COR-L47 (cell line): ENCODE data around the gene KANK3.
"Not testable (repeated sequence)": the region's sequence is repeated elsewhere in the genome, so short reads cannot be mapped to it uniquely, and the experiment has no call there.

Experiments
- DNase-seq: peaks from one replicate; lab custom pipeline; 2025; lab: John Stamatoyannopoulos, UW

KANK3 gene

DNA sequence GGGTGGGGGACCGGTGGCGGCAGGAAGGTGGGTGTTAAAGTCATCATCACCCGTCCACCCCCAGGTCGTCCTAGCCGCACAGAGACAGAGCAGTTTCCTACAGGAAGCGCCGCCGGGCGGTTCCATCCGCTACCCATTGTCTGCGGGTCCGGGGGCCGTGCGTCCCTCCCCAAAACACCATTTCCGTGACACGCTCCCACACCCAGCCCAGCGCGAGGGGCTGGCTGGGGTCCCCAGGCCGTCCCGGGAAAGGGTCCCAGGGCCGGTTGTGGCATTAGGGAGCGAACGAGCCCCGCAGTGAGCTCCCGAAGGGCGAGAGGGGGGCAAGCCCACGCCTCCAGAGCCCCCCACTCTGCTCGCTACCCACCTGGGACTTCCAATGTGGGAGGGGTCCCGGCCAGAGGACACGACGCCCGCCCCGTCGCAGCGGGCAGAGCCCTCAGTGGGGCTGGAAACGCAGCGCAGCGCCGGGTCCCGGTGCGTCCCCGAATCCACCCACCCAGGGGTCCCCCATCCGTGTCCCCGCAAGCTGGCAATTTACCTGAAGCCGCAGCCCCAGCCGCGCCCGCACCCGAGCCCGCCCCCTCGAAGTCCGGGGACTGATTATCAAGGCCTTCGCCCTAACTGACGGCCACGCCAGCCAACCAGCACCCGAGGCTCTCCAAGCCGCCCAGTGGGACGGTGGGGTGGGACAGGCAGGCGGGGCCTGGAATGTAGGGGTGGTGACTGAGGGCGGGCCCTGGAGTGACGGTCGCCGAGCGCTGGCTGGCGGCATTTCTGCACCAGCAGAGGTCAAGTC lies at the start of gene KANK3:
KANK3 (minus strand) TSS at position 579 of the 799 bp plus-strand sequence. CDS start 5,434 bp downstream, outside the sequence.
- DNase-seq: peak; percentile 75

DNA sequence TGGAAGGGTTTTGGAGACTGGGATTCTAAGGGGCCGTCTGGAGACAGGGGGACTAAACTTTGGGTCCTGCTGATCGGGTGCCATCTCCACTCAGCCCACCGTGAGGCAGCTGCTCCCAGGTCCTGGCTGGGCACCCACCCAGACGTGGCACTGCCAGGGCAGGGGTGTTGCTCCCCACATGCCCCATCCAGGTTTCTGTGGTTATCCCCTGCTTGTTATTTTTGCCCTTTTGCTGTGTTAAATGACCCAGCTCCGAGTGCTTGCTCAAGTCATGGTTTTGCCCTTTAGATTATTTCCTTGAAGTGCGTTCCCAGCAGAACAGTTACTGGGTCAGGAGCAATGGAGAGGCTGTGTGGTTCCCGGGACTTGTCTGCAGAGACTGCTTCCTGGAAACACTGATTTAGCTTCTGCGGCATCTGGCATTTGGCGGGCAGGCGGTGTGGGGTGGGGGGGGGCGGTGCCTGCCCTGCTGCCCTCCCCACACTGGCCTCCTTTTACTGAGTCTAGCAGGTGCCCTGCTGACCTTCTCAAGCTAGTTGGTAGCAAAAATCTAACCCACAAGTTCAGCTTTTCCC lies 49.0 kb upstream of the KANK3 start:
- DNase-seq: no peak

DNA sequence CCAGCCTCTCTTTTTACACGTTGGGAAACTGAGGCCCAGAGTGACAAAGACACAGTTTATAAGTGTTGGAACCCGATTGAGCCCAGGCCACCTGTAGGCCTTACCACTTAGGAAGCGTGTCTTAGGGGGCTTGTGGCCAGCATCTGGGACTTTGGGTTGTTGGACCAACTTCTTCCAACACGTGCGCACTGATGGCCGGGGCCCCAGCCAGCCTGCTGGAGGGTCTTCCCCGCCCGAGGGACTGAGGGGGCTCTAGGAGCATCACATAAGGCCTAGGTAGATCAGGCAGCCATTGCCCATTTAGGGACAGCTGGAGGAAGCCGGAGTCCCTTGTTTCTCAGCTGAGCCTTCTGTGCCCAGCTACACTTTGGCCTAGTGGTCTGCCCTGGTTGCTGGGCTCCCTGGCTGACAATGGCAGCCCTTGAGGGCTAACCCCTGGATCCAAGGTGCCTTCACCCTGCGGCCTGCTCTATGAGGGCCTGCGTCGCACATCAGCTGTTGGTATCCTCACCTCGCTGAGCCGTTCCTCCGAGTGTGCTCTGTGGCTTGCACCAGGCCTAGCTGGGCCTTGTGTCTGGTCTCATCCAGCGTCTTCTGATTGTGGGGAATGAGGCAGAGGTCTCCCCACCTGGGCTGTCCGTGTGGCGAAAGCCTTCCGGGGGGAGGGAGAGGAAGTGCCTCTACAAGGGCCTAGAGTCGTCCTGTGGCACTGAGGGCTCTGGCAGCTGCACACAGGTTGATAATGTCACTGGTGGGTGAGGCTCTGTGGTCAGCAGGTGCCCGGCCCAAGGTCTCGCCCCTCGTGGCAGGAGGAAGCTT lies 48.3 kb upstream of the KANK3 start:
- DNase-seq: no peak

DNA sequence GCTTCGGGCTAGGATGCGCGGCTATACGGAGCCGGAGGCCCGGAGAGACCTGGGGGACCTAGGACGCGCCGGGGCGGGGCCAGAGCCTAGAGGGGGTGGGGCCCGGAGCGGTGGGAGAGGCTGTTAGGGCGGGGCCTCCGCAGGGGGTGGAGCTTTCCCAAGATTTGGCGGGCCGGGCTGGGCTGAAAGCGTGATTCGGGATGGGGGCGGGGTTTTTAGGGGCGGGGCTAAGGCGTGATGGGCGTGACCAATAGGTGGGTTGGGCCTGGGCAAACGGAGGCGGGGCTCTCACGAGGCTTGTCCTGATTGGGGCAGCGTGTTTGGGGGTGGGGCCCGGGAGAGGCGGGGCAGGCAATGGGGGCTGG lies 47.5 kb upstream of the KANK3 start:
- peak; percentile 78 for DNase-seq

DNA sequence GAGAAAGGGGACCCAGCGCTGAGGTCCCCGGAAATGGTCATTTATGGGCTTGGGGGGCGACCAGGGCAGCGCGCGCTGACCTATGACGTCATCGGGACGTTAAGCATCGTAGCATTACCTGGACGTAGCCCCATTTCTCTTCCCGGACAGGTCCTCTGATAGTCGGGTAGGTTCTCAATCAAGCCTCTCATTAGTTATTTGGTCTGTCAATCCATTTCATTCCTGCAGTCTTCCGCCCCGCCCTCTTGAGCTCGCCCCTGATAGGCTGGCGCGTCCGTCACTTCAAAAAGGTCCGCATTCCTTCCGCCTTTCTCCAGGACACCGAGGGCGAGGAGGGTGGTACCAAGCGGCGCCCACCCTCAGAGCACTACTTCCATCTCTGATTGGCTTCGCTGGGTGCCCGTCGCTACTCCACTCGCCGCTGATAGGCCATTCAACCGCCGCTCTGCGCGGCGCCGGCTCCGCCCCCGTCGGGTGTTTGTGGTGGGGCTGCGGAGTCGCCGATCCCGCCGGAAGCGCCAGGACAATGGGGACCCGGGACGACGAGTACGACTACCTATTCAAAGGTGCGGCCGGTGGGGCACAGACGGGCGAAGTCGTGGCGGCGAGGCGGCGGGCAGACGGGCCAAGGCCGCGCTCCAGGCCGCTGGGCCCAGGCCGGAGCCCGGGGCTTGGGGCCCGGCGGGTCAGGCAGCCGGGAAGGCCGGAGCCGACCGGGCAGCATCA lies 47.0 kb upstream of the KANK3 start, which contains the start of gene RAB11B:
RAB11B (plus strand) TSS at position 470 of the 726 bp plus-strand sequence; CDS start at position 527, 57 bp downstream.
- DNase-seq: peak; percentile 100

DNA sequence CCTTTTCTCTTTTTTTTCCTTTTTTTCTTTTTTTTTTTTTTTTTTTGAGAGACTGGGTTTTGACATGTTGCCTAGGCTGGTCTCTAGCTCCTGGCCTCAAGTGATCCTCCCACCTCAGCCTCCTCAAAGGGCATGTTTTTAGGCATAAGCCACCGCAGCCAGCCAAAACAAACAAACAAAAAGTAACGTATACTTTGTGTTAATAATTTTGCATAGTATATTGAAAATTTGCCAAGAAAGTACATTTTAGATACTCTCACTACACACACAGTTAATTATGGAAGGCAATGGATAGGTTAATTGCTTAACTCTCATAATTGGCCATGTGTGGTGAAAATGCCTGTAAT lies 45.5 kb upstream of the KANK3 start:
- no peak for DNase-seq

DNA sequence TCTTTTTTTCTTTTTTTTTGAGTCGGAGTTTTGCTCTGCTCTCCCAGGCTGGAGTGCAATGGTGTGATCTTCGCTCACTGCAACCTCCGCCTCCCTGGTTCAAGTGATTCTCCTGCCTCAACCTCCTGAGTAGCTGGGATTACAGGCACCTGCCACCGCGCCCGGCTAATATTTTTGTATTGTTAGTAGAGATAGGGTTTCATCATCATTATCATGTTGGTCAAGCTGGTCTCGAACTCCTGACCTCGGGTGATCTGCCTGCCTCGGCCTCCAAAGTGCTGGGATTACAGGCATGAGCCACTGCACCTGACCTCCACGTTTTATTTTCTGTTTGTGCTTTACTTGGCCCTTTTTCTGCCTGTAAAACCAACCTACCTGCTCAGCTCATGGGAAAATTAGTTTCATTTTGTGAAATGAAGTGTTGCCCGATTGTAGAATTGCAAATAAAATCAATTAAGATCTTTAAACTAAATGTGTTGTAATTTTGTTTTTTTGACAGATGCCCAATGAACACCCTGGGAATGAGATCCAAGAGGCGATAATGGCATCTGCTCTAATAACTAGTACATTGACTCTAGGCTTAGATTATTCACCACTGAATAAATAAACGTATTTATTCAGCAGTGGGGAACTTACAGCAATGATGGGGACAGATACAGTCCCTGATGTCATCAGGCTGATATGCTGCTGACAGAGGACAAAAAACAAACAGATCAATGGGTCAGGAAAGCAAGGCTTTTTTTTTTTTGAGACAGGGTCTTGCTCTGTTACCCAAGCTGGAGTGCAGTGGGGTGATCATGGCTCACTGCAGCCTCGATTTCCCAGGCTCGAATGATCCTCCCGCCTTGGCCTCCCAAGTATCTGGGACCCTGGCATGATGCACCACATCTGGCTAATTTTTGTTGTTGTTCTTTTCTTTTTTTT lies 44.9 kb upstream of the KANK3 start:
- no peak for DNase-seq

DNA sequence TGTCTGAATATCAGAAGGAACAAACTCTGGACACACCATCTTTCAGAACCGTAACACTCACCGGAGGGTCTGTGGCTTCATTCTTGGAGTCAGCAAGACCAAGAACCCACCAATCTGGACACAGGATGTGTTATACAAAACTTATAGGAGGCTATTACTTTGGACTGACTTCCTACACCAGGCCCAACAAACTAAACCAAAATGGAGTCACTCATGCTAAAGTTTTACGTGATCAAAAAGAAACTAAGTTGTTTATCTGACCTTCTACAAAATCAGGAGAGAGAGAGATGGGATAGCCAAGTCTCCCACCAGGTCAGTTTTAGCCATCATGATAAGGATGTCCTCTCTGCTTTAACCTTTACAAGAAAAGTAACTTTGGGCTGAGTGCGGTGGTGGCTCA lies 43.9 kb upstream of the KANK3 start:
- DNase-seq: no peak

DNA sequence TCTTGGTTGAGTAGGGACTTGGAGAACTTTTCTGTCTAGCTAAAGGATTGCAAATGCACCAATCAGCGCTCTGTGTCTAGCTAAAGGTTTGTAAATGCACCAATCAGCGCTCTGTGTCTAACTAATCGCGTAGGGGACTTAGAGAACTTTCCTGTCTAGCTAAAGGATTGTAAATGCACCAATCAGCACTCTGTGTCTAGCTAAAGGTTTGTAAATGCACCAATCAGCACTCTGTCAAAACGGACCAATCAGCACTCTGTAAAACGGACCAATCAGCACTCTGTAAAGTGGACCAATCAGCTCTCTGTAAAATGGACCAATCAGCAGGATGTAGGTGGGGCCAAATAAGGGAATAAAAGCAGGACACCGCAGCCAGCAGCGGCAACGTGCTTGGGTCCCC lies 43.4 kb upstream of the KANK3 start:
- DNase-seq: not testable (repeated sequence)

DNA sequence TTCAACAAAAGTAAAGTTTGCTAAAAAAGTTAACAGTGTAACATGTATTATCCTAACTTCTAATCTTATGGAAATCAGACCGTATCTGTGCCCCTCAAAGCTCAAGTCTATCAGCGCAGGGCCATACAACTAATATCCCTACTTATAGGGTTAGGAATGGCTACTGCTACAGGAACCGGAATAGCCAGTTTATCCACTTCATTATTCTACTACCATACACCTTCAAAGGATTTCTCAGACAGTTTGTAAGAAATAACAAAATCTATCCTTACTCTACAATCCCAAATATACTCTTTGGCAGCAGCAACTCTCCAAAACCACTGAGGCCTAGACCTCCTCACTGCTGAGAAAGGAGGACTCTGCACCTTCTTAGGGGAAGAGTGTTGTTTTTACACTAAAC lies 42.5 kb upstream of the KANK3 start:
- DNase-seq: not testable (repeated sequence)

DNA sequence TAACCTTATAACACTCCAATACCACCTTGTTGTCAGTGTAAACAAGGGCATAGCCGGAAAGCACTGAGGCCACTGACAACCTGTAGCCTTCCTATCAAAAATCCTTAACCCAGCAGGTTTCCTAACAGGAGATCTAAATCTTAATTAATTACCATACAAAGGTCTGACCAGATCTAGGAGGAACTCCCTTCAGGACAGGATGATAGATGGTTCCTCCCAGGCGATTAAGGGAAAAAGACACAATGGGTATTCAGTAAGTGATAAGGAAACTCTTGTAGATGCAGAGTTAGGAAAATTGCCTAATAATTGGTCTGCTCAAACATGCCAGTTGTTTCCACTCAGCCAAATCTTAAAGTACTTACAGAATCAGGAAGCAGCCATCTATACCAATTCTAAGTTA lies 42.0 kb upstream of the KANK3 start:
- not testable (repeated sequence) for DNase-seq

DNA sequence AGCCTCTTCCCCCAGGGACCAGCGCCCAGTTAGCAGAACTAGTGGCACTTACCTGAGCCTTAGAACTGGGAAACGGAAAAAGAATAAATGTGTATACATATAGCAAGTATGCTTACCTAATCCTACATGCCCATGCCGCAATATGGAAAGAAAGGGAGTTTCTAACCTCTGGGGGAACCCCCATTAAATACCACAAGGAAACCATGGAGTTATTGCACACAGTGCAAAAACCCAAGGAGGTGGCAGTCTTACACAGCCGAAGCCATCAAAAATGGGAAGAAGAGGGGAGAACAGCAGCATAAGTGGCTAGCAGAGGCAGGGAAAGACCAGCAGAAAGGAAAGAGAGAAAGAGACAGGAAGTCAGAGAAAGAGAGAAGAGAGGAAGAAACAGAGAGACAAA lies 41.5 kb upstream of the KANK3 start:
- DNase-seq: not testable (repeated sequence)

DNA sequence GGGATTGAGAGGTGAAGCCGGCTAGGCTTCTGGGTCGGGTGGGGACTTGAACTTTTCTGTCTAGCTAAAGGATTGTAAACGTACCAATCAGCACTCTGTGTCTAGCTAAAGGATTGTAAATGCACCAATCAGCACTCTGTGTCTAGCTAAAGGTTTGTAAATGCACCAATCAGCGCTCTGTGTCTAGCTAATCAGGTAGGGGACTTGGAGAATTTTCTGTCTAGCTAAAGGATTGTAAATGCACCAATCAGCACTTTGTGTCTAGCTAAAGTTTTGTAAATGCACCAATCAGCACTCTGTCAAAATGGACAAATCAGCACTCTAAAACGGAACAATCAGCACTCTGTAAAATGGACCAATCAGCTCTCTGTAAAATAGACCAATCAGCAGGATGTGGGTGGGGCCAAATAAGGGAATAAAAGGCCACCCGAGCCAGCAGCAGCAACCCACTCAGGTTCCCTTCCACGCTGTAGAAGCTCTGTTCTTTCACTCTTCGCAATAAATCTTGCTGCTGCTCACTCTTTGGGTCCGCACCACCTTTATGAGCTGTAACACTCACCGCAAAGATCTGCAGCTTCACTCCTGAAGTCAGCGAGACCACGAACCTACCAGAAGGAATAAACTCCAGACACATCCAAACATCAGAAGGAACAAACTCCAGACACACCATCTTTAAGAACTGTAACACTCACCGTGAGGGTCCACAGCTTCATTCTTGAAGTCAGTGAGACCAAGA lies 36.3 kb upstream of the KANK3 start:
- DNase-seq: not testable (repeated sequence)

DNA sequence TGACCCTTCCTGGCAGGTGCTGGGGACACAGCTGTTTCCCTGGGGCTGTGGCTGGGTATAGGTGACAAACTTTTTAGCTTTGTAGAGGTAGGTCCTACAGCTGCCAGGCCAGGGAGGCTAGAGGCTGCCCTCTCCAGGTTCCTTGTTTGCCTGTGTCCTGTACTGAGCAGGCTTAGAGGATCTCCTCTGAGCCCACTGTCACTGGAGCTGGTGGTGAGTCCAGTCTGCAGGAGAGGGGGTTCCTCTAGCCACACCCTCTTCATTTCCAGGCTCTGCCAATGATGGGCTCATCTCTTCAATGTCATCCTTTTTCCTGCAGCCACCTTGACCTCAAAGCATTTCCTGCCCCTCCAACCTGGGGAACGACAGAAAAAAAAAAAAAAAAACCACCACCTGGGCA lies 34.5 kb upstream of the KANK3 start:
- no peak for DNase-seq

DNA sequence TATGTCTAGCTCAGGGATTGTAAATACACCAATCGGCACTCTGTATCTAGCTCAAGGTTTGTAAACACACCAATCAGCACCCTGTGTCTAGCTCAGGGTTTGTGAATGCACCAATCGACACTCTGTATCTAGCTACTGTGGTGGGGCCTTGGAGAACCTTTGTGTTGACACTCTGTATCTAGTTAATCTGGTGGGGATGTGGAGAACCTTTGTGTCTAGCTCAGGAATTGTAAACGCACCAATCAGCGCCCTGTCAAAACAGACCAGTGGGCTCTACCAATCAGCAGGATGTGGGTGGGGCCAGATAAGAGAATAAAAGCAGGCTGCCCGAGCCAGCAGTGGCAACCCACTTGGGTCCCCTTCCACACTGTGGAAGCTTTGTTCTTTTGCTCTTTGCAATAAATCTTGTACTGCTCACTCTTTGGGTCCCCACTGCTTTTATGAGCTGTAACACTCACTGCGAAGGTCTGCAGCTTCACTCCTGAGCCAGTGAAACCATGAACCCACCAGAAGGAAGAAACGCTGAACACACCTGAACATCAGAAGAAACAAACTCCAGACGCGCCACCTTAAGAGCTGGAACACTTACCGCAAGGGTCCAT lies 33.4 kb upstream of the KANK3 start:
- not testable (repeated sequence) for DNase-seq

DNA sequence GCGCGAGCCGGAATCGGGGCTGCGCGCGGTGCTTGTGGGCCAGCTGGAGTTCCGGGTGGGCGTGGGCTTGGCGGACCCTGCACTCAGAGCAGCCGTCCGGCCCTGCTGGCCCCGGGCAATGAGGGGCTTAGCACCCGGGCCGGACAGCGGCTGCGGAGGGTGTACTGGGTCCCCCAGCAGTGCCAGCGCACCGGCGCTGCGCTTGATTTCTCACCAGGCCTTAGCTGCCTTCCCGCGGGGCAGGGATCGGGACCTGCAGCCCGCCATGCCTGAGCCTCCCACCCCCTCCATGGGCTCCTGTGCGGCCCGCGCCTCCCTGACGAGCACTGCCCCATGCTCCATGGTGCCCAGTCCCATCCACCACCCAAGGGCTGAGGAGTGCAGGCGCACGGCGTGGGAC lies 32.7 kb upstream of the KANK3 start:
- not testable (repeated sequence) for DNase-seq

DNA sequence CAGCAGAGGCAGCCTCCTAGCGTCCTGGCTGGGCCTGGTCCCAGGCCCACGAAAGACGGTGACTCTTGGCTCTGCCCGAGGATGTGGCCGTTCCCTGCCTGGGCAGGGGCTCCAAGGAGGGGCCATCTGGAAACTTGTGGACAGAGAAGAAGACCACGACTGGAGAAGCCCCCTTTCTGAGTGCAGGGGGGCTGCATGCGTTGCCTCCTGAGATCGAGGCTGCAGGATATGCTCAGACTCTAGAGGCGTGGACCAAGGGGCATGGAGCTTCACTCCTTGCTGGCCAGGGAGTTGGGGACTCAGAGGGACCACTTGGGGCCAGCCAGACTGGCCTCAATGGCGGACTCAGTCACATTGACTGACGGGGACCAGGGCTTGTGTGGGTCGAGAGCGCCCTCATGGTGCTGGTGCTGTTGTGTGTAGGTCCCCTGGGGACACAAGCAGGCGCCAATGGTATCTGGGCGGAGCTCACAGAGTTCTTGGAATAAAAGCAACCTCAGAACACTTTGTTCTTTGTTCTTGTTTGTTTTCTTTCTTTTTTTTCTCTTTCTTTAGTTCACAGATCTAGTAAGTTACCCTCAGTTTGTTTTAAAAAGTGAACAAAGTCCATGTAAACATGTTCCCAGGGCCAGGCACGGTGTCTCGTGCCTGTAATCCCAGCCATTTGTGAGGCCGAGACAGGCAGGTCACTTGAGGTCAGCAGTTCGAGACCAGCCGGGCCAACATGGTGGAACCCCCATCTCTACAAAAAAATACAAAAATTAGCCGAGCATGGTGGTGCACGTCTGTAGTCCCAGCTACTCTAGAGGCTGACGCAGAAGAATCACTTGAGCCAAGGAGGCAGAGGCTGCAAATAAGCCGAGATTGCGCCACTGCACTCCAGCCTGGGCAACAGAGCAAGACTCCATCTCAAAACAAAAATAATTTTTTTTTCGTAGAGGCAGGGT lies 31.1 kb upstream of the KANK3 start:
- DNase-seq: no peak

DNA sequence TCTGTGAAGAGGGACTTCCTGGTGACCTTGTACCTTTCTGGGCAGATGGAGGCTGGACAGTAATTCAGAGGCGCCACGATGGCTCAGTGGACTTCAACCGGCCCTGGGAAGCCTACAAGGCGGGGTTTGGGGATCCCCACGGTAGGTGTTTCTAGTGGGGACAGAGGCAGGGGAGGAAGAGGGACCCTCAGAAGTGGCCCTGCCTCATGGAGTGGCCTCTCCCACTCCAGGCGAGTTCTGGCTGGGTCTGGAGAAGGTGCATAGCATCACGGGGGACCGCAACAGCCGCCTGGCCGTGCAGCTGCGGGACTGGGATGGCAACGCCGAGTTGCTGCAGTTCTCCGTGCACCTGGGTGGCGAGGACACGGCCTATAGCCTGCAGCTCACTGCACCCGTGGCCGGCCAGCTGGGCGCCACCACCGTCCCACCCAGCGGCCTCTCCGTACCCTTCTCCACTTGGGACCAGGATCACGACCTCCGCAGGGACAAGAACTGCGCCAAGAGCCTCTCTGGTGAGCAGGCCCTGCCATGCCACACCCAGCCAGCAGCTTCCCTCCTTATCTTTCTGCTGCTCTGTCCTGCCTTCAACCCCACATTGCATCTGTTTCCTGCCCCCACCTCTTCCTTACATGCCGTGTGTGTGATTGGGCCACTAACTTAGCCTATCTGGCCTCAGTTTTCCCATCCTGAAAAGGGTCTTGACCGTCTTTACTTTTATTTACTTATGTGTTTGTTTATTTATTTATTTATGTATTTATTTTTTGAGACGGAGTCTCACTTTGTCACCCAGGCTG lies 28.1 kb upstream of the KANK3 start:
- no peak for DNase-seq
